ENCODE data around the gene CSNK2B. TPM values are rescaled to one million over a fixed set of nuclear protein-coding genes. Genes with fewer than 3 reads are reported as not detected.

CSNK2B gene
- total RNA-seq, 1 donor from 2014 or later, result 288 TPM

DNA sequence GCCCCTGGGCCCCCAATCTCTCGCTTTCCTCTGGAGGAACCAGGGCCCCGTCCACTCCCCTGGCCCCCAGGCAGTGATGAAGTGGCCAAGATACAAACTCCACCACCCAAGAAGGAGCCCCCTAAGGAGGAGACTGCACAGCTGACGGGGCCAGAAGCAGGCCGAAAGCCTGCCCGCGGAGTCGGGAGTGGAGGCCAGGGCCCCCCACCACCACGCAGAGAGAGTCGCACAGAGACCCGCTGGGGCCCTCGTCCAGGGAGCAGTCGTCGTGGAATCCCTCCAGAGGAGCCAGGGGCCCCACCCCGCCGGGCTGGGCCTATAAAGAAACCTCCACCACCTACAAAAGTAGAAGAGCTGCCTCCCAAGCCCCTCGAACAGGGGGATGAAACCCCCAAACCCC lies 34.7 kb upstream of the CSNK2B start:
- Mint-ChIP-seq H3K27ac (no peak overlapping the region), H3K9me3 (no peaks in the 10 kb centered on the region), H3K36me3 (ENCODE audit: low read depth) (peaks cover 78% of the 10 kb centered on the region), H3K27me3 (no peaks in the 10 kb centered on the region), H3K4me1 (peaks cover 13% of the 10 kb centered on the region), H3K4me3 (no peak overlapping the region)
- no peak for DNase-seq
- intact Hi-C loops (cut with micrococcal nuclease), result no loop called here

DNA sequence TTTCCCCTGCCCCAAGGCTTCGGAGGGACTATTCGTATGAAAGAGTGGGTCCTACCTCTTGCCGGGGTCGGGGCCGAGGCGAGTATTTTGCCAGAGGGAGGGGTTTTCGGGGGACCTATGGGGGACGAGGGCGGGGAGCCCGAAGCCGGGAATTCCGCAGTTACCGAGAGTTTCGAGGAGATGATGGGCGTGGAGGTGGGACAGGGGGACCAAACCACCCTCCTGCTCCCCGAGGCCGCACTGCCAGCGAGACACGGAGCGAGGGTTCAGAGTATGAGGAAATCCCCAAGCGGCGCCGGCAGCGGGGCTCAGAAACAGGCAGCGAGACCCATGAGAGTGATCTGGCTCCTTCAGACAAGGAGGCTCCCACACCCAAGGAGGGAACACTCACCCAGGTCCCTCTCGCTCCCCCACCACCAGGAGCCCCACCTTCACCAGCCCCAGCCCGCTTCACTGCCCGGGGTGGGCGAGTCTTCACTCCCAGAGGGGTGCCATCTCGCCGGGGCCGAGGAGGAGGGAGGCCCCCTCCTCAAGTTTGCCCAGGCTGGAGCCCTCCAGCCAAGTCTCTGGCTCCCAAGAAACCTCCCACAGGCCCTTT lies 34.1 kb upstream of the CSNK2B start:
- Mint-ChIP-seq H3K36me3 (ENCODE audit: low read depth) (peaks cover 77% of the 10 kb centered on the region), H3K4me1 (peaks cover 11% of the 10 kb centered on the region), H3K9me3 (no peaks in the 10 kb centered on the region), H3K27me3 (no peaks in the 10 kb centered on the region), H3K27ac (no peak overlapping the region), H3K4me3 (no peak overlapping the region)
- DNase-seq, result no peak
- intact Hi-C loops (cut with micrococcal nuclease), result no loop called here

DNA sequence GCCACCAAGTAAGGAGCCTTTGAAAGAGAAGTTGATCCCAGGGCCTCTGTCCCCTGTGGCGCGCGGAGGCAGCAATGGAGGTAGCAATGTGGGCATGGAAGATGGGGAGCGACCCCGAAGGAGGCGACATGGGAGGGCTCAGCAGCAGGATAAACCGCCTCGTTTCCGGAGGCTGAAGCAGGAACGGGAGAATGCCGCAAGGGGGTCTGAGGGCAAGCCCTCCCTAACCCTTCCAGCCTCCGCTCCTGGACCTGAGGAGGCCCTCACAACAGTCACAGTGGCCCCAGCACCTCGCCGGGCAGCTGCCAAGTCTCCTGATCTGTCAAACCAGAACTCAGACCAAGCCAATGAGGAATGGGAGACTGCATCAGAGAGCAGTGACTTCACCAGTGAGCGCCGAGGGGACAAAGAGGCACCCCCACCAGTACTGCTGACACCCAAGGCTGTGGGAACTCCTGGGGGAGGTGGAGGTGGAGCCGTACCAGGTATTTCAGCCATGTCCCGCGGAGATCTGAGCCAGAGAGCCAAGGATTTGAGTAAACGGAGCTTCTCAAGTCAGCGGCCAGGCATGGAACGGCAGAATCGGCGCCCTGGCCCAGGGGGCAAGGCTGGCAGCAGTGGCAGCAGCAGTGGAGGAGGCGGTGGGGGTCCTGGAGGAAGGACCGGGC lies 33.5 kb upstream of the CSNK2B start:
- DNase-seq, result no peak
- H3K27ac Mint-ChIP-seq, result no peak overlapping the region
- peaks cover 79% of the 10 kb centered on the region for H3K36me3 Mint-ChIP-seq (ENCODE audit: low read depth)
- intact Hi-C loops (cut with micrococcal nuclease), result no loop called here
- no peaks in the 10 kb centered on the region for H3K9me3 Mint-ChIP-seq
- peaks cover 9% of the 10 kb centered on the region for H3K4me1 Mint-ChIP-seq
- no peaks in the 10 kb centered on the region for H3K27me3 Mint-ChIP-seq
- H3K4me3 Mint-ChIP-seq, result no peak overlapping the region

DNA sequence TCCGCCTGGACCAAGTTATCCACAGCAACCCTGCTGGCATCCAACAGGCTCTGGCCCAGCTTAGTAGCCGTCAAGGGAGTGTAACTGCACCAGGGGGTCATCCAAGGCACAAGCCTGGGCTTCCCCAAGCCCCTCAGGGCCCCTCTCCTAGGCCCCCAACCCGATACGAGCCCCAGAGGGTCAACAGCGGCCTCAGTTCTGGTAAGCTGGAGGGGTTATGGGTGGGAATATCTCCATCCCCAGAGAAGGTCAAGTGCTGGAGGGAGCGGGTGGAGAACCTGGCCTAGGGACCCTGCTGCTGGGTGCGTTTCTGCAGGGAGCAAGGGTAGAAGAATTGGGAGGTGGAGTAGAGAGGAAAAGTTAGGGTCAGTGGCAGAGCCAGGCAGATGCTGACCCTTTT lies 32.4 kb upstream of the CSNK2B start:
- H3K27ac Mint-ChIP-seq, result no peak overlapping the region
- H3K36me3 Mint-ChIP-seq (ENCODE audit: low read depth), result peaks cover 76% of the 10 kb centered on the region
- peaks cover 6% of the 10 kb centered on the region for H3K4me1 Mint-ChIP-seq
- no peak for DNase-seq
- no peak overlapping the region for H3K4me3 Mint-ChIP-seq
- H3K27me3 Mint-ChIP-seq, result no peaks in the 10 kb centered on the region
- intact Hi-C loops (cut with micrococcal nuclease), result no loop called here
- H3K9me3 Mint-ChIP-seq, result no peaks in the 10 kb centered on the region

DNA sequence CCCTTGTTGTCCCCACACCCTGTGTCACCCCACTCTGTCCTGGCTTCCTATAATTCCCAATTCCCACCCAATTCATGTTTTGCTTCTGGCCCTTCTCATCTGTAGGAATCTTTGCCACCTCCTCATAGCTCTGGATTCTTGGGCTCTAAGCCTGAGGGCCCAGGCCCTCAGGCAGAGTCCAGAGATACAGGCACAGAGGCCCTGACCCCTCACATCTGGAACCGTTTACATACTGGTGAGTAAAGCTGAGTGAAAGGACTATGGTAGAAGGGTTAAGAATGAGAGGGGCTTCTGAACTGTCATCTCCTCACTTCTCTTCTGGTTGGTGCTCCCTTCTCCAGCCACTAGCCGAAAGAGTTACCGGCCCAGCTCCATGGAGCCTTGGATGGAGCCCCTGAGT lies 31.7 kb upstream of the CSNK2B start:
- no peak for DNase-seq
- H3K4me1 Mint-ChIP-seq, result peaks cover 6% of the 10 kb centered on the region
- intact Hi-C loops (cut with micrococcal nuclease), result no loop called here
- peak overlapping the region; percentile 68 for H3K27ac Mint-ChIP-seq
- H3K36me3 Mint-ChIP-seq (ENCODE audit: low read depth), result peaks cover 76% of the 10 kb centered on the region
- no peaks in the 10 kb centered on the region for H3K9me3 Mint-ChIP-seq
- no peaks in the 10 kb centered on the region for H3K27me3 Mint-ChIP-seq
- H3K4me3 Mint-ChIP-seq, result no peak overlapping the region

DNA sequence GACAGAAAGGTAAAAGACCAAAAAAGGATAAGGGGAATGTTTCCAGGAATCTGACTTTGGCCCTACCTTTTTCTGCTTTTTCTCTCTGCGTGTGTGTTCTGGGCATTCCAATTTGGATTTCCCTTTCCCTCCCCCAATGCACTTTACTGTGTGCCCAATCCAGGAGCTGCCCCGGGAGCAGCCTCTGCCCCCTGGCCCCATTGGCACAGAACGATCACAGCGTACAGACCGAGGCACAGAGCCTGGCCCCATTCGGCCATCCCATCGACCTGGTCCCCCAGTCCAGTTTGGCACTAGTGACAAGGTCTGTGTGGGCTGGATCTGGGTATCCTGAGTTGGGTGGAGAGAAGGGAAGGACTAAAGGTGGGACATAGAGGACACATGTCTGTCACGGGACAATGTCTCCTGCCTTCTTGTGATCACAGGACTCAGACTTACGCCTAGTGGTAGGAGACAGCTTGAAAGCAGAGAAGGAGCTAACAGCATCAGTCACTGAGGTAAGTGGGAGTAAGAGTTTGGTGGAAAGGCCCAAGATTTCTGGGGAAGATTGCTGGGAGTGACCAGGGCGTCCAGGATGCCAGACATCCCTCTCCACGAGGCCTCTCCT lies 30.8 kb upstream of the CSNK2B start:
- DNase-seq, result no peak
- peaks cover 10% of the 10 kb centered on the region for H3K4me1 Mint-ChIP-seq
- no peaks in the 10 kb centered on the region for H3K9me3 Mint-ChIP-seq
- H3K27ac Mint-ChIP-seq, result peak overlapping the region; percentile 9
- intact Hi-C loops (cut with micrococcal nuclease), result no loop called here
- H3K4me3 Mint-ChIP-seq, result no peak overlapping the region
- H3K27me3 Mint-ChIP-seq, result no peaks in the 10 kb centered on the region
- H3K36me3 Mint-ChIP-seq (ENCODE audit: low read depth), result peaks cover 73% of the 10 kb centered on the region

DNA sequence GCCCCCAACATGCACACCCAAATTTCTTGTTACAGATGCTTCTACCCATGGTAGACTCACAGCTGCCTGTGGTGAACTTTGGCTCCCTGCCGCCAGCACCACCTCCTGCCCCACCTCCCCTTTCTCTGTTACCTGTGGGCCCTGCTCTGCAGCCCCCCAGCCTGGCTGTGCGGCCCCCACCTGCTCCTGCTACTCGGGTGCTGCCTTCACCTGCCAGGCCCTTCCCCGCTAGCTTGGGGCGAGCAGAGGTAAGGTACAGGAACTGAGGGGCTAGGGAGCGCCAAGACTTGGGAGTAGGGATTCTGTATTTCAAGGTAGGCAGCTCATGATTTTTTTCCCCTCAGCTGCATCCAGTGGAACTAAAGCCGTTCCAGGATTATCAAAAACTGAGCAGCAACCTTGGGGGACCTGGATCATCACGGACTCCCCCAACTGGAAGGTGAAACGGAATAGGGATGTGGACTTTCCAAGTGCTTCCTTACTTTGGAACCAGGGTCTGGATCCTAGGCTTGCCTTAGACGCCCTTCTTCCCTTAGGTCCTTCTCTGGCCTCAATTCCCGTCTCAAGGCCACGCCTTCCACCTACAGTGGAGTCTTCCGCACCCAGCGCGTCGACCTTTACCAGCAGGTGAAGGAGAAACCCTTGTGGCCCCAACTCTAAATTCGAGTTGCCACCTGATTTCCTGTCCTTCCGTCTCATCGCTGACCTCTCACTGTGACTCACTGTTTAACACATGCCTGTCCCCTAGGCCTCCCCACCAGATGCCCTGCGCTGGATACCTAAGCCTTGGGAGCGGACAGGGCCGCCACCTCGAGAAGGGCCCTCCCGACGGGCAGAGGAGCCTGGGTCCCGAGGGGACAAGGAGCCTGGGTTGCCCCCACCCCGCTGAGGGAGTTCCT lies 28.9 kb upstream of the CSNK2B start:
- Mint-ChIP-seq H3K27ac (peak overlapping the region; percentile 12), H3K9me3 (no peaks in the 10 kb centered on the region), H3K4me3 (no peak overlapping the region), H3K4me1 (peaks cover 11% of the 10 kb centered on the region), H3K36me3 (ENCODE audit: low read depth) (peaks cover 71% of the 10 kb centered on the region), H3K27me3 (no peaks in the 10 kb centered on the region)
- no peak for DNase-seq
- intact Hi-C loops (cut with micrococcal nuclease), result no loop called here

DNA sequence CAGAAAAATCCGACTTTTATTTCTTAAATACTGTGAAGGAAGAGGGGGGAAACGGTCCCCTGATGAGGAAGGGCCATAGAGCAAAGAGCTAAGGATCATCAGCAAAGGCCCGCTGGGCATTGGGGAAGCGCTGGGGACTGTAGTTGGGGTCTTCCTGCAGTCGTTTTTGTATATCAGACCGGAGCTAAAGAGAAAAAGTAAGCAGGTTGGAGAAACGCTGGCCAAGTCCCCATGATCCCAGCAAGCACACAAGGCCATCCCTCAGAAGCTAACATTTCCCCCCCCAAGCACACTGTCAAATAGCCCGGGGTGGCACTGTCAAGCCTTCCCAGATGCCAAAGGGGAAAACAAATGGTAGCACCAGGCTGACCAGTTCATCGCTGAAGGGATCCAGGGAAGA lies 26.8 kb upstream of the CSNK2B start:
- intact Hi-C loops (cut with micrococcal nuclease), result no loop called here

DNA sequence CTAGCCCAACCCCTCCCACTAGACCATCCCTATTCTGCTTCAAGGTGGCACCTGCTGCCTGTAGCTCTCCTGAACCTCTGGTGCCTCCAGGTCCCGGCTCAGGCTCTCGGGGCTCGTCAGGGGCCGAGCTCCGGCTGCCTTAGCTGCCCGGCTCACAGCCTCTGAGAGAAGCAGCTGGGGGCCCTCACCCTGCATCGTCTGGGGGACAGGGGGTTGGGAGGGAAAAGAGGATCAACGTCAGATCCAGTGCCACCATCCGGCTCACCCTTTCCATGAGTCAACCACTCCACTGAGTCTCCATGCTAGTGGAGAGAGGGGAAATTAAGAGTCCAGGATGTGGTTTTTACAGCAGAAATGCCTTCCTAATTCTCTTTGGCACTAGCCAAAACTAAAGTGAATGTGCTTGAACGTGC lies 26.4 kb upstream of the CSNK2B start:
- intact Hi-C loops (cut with micrococcal nuclease), result no loop called here
- DNase-seq, result no peak
- Mint-ChIP-seq H3K36me3 (ENCODE audit: low read depth) (peaks cover 69% of the 10 kb centered on the region), H3K27me3 (no peaks in the 10 kb centered on the region), H3K9me3 (no peaks in the 10 kb centered on the region), H3K4me1 (peaks cover 8% of the 10 kb centered on the region), H3K4me3 (no peak overlapping the region), H3K27ac (peak overlapping the region; percentile 77)

More for the DNA sequence above, 26.8 kb upstream of the CSNK2B start:
- H3K4me1 Mint-ChIP-seq, result peaks cover 9% of the 10 kb centered on the region
- H3K27me3 Mint-ChIP-seq, result no peaks in the 10 kb centered on the region
- peak overlapping the region; percentile 13 for H3K27ac Mint-ChIP-seq
- DNase-seq, result no peak
- no peak overlapping the region for H3K4me3 Mint-ChIP-seq
- H3K9me3 Mint-ChIP-seq, result no peaks in the 10 kb centered on the region
- H3K36me3 Mint-ChIP-seq (ENCODE audit: low read depth), result peaks cover 71% of the 10 kb centered on the region

DNA sequence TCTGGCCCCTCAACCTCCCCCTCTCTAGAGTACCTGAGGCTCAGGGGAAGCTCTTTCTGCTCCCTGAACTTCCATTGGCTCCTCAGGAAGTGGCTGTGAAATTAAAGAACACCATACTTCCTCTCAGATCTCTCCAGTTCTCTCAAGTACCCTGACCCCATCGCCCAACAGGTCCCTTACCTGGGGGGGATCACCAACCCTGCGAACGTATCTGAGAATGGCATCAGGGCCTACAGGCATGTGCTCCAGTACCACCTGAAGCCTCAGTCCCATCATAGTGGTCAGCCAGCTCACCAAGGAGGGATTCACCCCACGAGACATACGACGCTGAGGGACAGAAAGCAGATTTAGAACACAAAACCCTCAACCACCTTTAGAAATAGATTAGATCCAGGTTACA lies 25.3 kb upstream of the CSNK2B start:
- Mint-ChIP-seq H3K36me3 (ENCODE audit: low read depth) (peaks cover 72% of the 10 kb centered on the region), H3K27me3 (no peaks in the 10 kb centered on the region), H3K4me3 (no peak overlapping the region), H3K4me1 (peaks cover 8% of the 10 kb centered on the region), H3K9me3 (no peaks in the 10 kb centered on the region), H3K27ac (no peak overlapping the region)
- no peak for DNase-seq
- intact Hi-C loops (cut with micrococcal nuclease), result no loop called here

DNA sequence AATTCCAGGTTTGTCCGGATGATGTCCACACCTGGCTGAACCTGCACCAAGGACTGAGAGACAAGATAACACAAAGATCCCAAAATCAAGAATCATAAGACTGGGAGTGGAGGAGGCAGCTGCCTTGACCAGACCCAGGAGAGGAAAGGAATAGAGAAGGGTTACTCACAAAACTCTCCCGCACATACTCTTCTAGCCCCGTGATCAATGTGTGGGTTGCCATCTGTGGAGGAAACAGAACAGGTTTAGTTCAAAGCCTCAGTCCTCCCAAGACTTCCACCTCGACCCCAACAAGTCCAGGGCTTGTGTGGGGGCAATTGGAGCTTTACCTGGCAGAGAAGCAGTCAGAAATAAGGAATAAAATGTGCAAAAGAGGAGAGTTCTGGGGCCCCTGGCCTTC lies 24.5 kb upstream of the CSNK2B start:
- Mint-ChIP-seq H3K4me3 (no peak overlapping the region), H3K4me1 (peaks cover 8% of the 10 kb centered on the region), H3K9me3 (no peaks in the 10 kb centered on the region), H3K36me3 (ENCODE audit: low read depth) (peaks cover 73% of the 10 kb centered on the region), H3K27ac (no peak overlapping the region), H3K27me3 (no peaks in the 10 kb centered on the region)
- intact Hi-C loops (cut with micrococcal nuclease), result no loop called here
- DNase-seq, result no peak

DNA sequence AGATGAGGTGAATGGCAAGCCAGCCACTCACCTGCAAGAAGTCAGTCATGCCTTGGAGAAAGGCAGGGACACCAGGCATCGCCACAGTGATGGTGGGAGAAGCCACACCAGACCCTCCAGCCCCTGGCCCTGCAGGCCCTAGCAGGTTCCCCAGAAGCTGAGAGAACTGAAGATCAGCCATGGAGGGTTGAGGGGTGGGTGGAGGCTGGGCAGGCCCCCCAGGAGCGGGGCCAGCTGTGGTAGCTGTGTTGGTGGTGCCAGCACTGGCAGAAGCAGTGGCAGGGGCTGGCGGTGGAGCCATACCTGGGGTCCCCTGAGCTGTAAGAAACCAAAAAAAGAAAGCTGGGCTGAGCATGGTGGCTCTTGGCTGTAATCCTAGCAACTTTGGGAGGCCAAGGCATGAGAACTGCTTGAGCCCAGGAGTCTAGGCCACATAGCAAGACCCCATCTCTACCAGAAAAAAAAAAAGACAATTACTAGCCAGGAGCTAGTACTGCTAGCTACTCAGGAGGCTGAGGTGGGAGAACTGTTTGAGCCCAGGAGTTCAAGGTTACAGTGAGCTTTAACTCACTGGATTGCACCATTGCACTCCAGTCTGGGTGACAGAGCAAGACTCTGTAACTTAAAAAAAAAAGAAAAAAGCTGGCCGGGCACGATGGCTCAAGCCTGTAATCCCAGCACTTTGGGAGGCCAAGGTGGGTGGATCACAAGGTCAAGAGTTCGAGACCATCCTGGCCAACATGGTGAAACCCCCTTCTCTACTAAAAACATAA lies 22.9 kb upstream of the CSNK2B start:
- H3K4me3 Mint-ChIP-seq, result no peak overlapping the region
- no peaks in the 10 kb centered on the region for H3K9me3 Mint-ChIP-seq
- no peaks in the 10 kb centered on the region for H3K27me3 Mint-ChIP-seq
- DNase-seq, result no peak
- intact Hi-C loops (cut with micrococcal nuclease), result no loop called here
- peaks cover 8% of the 10 kb centered on the region for H3K4me1 Mint-ChIP-seq
- H3K36me3 Mint-ChIP-seq (ENCODE audit: low read depth), result peaks cover 70% of the 10 kb centered on the region
- H3K27ac Mint-ChIP-seq, result no peak overlapping the region

DNA sequence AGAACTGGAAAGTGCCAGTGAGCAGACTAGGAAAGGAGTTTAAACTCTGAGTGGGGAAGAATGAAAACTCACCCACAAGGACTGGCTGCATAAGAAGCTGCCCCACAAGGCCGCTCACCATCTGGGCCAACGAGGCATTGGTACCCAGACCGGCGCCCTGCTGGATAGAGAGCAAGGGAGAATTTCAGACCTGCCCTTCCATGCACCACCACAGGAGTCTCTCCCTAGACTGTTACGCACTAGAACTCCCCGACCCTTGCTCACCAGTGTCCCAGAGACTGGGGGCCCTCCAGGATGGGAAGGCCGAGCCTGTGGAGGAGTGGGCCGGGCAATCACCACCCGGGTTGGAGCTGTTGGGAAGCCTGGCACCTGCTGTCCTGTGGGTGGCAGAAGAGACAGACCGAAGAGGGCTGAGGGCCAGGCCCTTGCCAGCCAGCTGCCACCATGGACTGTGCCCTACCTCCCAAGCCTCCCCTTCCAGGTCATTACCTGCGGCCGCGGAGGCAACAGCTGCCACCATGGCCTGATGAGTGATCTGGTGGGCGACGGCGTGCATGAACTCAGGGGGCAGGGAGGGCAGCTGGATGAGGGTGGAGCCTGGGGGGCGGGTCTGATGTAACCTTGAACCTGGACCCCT lies 21.9 kb upstream of the CSNK2B start:
- DNase-seq, result no peak
- no peaks in the 10 kb centered on the region for H3K27me3 Mint-ChIP-seq
- H3K9me3 Mint-ChIP-seq, result no peaks in the 10 kb centered on the region
- H3K4me3 Mint-ChIP-seq, result no peak overlapping the region
- H3K4me1 Mint-ChIP-seq, result peaks cover 10% of the 10 kb centered on the region
- intact Hi-C loops (cut with micrococcal nuclease), result no loop called here
- H3K27ac Mint-ChIP-seq, result no peak overlapping the region
- peaks cover 72% of the 10 kb centered on the region for H3K36me3 Mint-ChIP-seq (ENCODE audit: low read depth)

Measured in activated CD4-positive, alpha-beta T cell treated with anti-CD3 and anti-CD28 coated beads, Interleukin-2, amount 10 ng/mL, durations not matched to agents 24 days and 14 days (primary cell).